Tibial nerve (tissue), 4 donors: ENCODE data around the gene IL16. TPM values are rescaled to one million over a fixed set of nuclear protein-coding genes. Genes with fewer than 3 reads are reported as not detected.

Source experiments
- DNase-seq, 2 donors: peaks; one replicate each; pipeline ENCODE4 v3.0.0-alpha.2; 2019; ENCODE audit warnings: low spot score in 2 of 2
- H3K27ac ChIP-seq, 4 donors: fragments of 200-600 bp; sonication (generic) in 3 of 4; one replicate each; pipeline ENCODE4 v1.5.1; 2017 to 2019; ENCODE audit warnings: mild to moderate bottlenecking in 1 of 4
- H3K27me3 ChIP-seq, 2 donors: fragments of 200-600 bp; sonication (generic) in 1 of 2; one replicate each; pipeline versions ENCODE4 v1.5.1 to v1.6.0; 2017 to 2019
- H3K36me3 ChIP-seq, 3 donors: fragments of 200-600 bp; sonication (generic); one replicate each; pipeline ENCODE4 v1.5.1; 2018 to 2019
- H3K4me1 ChIP-seq, 4 donors: fragments of 200-600 bp; sonication (generic) in 3 of 4; one replicate each; pipeline ENCODE4 v1.5.1; 2017 to 2019
- H3K4me3 ChIP-seq, 4 donors: fragments of 200-600 bp; sonication (generic) in 3 of 4; one replicate each; pipeline ENCODE4 v1.5.1; 2017 to 2019; ENCODE audit warnings: mild to moderate bottlenecking in 1 of 4, moderate library complexity in 1 of 4
- H3K9me3 ChIP-seq, 4 donors: fragments of 200-600 bp; sonication (generic) in 3 of 4; one replicate each; pipeline ENCODE4 v1.5.1; 2017 to 2019
- EP300 ChIP-seq, 2 donors: sonication (generic); formaldehyde crosslinking; IDR thresholded peaks; one replicate each; pipeline ENCODE4 v1.6.1; 2017; ENCODE audit warnings: antibody characterized with exemption in 2 of 2, mild to moderate bottlenecking in 1 of 2
- POLR2A ChIP-seq, 2 donors: fragments of 450-650 bp; IDR thresholded peaks; one replicate each; pipeline ENCODE4 v1.6.1; 2017; ENCODE audit warnings: antibody characterized with exemption in 2 of 2, mild to moderate bottlenecking in 2 of 2, moderate library complexity in 2 of 2
- WGBS, 2 donors: methylation state at CpG; one replicate each; pipeline ENCODE4 v1.1.5; 2018; 5-methylcytosine and 5-hydroxymethylcytosine counted together
- total RNA-seq, 4 donors: library from RNA; depleted of rRNA; stranded (reverse); fragments of >200 nt; gene quantifications; one replicate each; pipeline ENCODE4 v1.1.0, GENCODE V29; 2016
- TF ChIP-seq, protein P1 (sequence below), 5 experiments: fragments of 200-600 bp in 3 of 5; fragments of 450-650 bp in 2 of 5; sonication (generic) in 3 of 5; IDR thresholded peaks; one replicate each; pipeline ENCODE4 v1.5.1; 2016 to 2019; ENCODE audit warnings: antibody characterized with exemption in 5 of 5, mild to moderate bottlenecking in 3 of 5, moderate library complexity in 2 of 5

Gene IL16
- total RNA-seq, 4 donors from 2014 or later, result 69.3 to 80.2 (median 75.1) TPM

DNA sequence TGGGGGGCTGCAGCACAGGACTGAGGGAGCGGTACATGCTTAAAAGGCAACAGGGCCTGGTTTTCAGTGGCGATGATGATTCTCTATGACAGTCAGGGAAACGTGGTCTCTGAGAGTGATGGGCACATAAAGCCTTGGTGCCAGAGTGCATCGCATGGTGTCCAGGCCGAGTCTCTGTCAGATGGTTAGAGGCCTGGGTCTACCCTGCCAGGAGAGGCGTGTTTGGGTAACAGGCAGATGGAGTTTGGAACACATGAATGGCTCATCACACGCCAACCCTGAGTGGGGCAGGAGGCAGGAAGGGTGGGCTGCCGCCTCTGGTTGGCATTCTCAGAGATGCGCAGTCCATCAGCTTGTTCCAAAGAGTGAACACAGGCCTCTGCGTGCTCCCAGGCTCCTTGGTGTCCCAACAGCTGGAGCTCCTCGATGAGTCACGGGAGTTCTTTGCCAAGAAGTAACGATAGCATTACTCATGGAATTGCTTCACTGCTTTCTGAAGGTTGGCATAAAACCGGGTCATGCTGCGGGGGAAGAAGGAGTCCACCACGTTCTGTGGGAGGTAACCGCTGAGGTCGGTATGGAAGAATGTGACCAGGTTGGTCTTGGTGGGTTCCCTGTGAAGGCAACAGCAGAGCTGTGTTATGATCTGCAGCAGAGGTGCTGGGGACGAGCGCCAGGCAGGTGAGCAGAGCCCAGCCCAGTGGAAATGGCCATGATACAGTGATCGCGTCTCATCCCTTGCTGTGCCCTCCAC lies 116.3 kb downstream of the IL16 start:
- TF ChIP-seq EP300 (IDR thresholded peaks at IDR 0.05), result peak in 1 of 2 donors; percentile 83
- TF ChIP-seq, protein P1, sequence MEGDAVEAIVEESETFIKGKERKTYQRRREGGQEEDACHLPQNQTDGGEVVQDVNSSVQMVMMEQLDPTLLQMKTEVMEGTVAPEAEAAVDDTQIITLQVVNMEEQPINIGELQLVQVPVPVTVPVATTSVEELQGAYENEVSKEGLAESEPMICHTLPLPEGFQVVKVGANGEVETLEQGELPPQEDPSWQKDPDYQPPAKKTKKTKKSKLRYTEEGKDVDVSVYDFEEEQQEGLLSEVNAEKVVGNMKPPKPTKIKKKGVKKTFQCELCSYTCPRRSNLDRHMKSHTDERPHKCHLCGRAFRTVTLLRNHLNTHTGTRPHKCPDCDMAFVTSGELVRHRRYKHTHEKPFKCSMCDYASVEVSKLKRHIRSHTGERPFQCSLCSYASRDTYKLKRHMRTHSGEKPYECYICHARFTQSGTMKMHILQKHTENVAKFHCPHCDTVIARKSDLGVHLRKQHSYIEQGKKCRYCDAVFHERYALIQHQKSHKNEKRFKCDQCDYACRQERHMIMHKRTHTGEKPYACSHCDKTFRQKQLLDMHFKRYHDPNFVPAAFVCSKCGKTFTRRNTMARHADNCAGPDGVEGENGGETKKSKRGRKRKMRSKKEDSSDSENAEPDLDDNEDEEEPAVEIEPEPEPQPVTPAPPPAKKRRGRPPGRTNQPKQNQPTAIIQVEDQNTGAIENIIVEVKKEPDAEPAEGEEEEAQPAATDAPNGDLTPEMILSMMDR (IDR thresholded peaks at IDR 0.05), result no peak
- WGBS, 2 donors, result 73 to 81% methylated on average over 22 of the region's 22 CpGs
- H3K9me3 ChIP-seq, result no peaks in the 10 kb centered on the region
- peak; percentile 52 to 85 for DNase-seq
- peak overlapping the region in 3 of 4 donors; percentile 58 to 69 (median 68) for H3K27ac ChIP-seq
- H3K4me3 ChIP-seq, result no peak overlapping the region
- peaks cover 0 to 82% (median 3%) of the 10 kb centered on the region in 3 donors for H3K36me3 ChIP-seq
- H3K4me1 ChIP-seq, result peaks cover 0 to 24% (median 14%) of the 10 kb centered on the region in 4 donors
- no peaks in the 10 kb centered on the region for H3K27me3 ChIP-seq

DNA sequence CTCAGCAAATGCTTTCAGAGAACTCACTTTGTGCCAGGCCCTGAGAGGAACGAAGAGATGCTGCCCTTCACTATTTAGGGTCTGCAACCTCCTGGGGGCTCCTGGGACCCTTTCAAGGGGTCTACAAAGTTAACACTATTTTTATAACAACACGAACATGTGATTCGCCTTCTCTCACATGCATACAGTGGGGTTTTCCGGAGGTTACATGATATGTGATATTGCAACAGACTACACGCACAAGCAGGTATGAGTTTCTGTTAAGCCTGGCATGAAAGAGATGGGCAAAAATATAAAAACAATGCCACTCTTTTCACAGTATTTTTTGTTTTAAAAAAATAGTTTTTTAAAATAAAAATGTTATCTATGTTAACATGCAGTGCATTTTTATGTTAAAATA lies 117.0 kb downstream of the IL16 start:
- H3K4me3 ChIP-seq, result no peak overlapping the region
- TF ChIP-seq EP300 (IDR thresholded peaks at IDR 0.05), result no peak
- TF ChIP-seq POLR2A (IDR thresholded peaks at IDR 0.05), result no peak
- TF ChIP-seq, protein P1 (IDR thresholded peaks at IDR 0.05), result no peak
- H3K9me3 ChIP-seq, result no peaks in the 10 kb centered on the region
- H3K36me3 ChIP-seq, result peaks cover 0 to 82% (median 0%) of the 10 kb centered on the region in 3 donors
- H3K27ac ChIP-seq, result peak overlapping the region in 3 of 4 donors; percentile 3 to 68 (median 8)
- WGBS, 2 donors, result 89 to 91% methylated on average over 5 of the region's 5 CpGs
- no peaks in the 10 kb centered on the region for H3K27me3 ChIP-seq
- H3K4me1 ChIP-seq, result peaks cover 0 to 24% (median 14%) of the 10 kb centered on the region in 4 donors
- DNase-seq, result no peak

DNA sequence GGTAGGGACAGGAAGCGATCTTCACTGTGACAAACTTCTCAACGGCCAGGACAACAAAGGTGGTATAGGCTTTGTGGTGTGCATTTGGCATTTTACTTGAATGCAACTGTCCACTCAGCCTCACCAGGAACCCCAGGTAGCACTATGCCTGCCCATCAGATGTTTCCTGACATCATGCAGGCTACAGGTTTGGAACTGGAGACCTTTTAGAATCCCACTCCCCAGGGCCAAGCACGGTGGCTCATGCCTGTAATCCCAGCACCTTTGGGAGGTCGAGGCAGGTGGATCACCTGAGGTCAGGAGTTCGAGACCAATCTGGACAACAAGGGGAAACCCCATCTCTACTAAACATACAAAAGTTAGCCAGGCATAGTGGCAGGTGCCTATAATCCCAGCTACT lies 117.7 kb downstream of the IL16 start:
- H3K36me3 ChIP-seq, result peaks cover 0 to 82% (median 0%) of the 10 kb centered on the region in 3 donors
- TF ChIP-seq, protein P1 (IDR thresholded peaks at IDR 0.05), result no peak
- TF ChIP-seq EP300 (IDR thresholded peaks at IDR 0.05), result no peak
- no peak for TF ChIP-seq POLR2A (IDR thresholded peaks at IDR 0.05)
- H3K4me1 ChIP-seq, result peaks cover 0 to 24% (median 14%) of the 10 kb centered on the region in 4 donors
- H3K9me3 ChIP-seq, result no peaks in the 10 kb centered on the region
- H3K27ac ChIP-seq, result no peak overlapping the region
- H3K27me3 ChIP-seq, result no peaks in the 10 kb centered on the region
- DNase-seq, result no peak
- no peak overlapping the region for H3K4me3 ChIP-seq
- 92% methylated on average over 5 of the region's 5 CpGs for WGBS, 2 donors

GRCh38 chr15:81315452-81316175 lies 118.9 kb downstream of the IL16 start:
- Histone ChIP-seq H3K4me1 (peaks cover 0 to 24% (median 14%) of the 10 kb centered on the region in 4 donors), H3K4me3 (no peak overlapping the region), H3K27ac (no peak overlapping the region), H3K27me3 (no peaks in the 10 kb centered on the region), H3K9me3 (no peaks in the 10 kb centered on the region), H3K36me3 (peaks cover 0 to 84% (median 0%) of the 10 kb centered on the region in 3 donors)
- TF ChIP-seq POLR2A (IDR thresholded peaks at IDR 0.05), result no peak
- TF ChIP-seq EP300 (IDR thresholded peaks at IDR 0.05), result no peak
- TF ChIP-seq, protein P1 (IDR thresholded peaks at IDR 0.05), result no peak
- WGBS, 2 donors, result 89 to 92% methylated on average over 14 of the region's 14 CpGs
- no peak for DNase-seq

DNA sequence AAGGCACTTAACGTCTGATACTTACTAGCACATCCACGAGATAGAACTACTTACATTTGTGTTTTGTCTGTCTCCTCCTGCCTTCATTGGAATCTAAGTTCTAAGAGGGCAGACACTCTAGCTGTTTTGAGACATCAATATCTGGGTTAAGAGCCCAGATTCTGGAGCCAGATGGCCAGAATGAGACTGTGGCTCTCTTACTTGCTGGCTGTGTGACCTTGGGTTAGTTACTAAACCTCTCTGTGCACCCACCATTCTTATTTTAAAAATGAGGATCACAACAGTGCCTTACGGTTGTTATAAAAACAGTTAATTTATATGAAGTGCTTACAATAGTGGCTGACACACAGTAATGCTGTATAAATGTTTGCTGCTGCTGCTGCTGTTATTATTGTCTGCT lies 119.6 kb downstream of the IL16 start:
- Histone ChIP-seq H3K27me3 (no peaks in the 10 kb centered on the region), H3K9me3 (no peaks in the 10 kb centered on the region), H3K4me1 (peaks cover 0 to 19% (median 14%) of the 10 kb centered on the region in 4 donors), H3K27ac (no peak overlapping the region), H3K4me3 (no peak overlapping the region), H3K36me3 (peaks cover 0 to 84% (median 0%) of the 10 kb centered on the region in 3 donors)
- no peak for DNase-seq
- TF ChIP-seq EP300 (IDR thresholded peaks at IDR 0.05) (no peak), POLR2A (IDR thresholded peaks at IDR 0.05) (no peak)
- TF ChIP-seq, protein P1 (IDR thresholded peaks at IDR 0.05), result no peak
- WGBS, 2 donors, result 85 to 90% methylated on average over 3 of the region's 3 CpGs
